ENCODE measurements around the gene N4BP2L1.

DNA sequence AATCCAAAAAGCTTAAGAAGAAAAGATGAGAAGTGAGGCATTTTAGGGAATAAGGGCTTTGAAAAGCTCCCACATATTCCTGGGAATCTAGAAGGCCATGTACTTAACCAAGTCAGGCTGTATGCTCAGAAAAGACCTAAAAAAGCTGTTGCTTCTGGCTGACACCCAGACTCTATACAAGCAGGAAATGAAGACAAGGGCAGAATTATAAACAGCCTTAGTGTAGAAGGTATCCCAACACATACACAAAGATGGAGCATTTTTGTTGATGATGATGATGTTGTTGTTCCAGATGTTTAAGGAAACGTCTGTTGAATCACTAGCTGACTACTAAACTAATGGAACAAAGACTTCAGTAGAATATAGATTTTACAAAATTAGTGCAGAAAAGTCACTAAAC, 26.1 kb upstream of the N4BP2L1 start:
- TF ChIP-seq, protein P1, sequence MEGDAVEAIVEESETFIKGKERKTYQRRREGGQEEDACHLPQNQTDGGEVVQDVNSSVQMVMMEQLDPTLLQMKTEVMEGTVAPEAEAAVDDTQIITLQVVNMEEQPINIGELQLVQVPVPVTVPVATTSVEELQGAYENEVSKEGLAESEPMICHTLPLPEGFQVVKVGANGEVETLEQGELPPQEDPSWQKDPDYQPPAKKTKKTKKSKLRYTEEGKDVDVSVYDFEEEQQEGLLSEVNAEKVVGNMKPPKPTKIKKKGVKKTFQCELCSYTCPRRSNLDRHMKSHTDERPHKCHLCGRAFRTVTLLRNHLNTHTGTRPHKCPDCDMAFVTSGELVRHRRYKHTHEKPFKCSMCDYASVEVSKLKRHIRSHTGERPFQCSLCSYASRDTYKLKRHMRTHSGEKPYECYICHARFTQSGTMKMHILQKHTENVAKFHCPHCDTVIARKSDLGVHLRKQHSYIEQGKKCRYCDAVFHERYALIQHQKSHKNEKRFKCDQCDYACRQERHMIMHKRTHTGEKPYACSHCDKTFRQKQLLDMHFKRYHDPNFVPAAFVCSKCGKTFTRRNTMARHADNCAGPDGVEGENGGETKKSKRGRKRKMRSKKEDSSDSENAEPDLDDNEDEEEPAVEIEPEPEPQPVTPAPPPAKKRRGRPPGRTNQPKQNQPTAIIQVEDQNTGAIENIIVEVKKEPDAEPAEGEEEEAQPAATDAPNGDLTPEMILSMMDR (IDR thresholded peaks at IDR 0.05): no peak
- no peak for TF ChIP-seq POLR2A (IDR thresholded peaks at IDR 0.05)

Data from thyroid gland (tissue), 4 donors.